ENCODE data around the gene VOPP1.

DNA sequence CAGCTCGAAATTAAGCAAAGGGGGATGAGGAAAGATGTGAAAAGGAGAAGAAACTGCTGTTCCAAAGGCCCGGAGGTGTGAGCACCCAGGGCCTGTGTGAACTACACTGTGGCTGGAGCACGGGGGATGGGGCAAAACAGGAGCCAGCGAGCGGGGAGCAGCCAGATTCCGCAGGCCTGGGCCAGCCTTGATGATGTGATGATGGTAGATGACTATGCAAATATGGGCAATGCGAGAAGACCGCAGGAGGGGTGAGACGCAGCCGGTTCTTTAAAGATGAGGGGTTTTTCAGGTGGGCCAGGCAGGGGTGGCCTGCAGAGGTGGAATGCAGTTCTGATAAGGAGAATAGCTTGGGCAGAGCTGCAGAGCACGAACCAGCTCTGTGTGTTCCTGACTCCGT, 145.6 kb downstream of the VOPP1 start:
- TF ChIP-seq, protein P1, sequence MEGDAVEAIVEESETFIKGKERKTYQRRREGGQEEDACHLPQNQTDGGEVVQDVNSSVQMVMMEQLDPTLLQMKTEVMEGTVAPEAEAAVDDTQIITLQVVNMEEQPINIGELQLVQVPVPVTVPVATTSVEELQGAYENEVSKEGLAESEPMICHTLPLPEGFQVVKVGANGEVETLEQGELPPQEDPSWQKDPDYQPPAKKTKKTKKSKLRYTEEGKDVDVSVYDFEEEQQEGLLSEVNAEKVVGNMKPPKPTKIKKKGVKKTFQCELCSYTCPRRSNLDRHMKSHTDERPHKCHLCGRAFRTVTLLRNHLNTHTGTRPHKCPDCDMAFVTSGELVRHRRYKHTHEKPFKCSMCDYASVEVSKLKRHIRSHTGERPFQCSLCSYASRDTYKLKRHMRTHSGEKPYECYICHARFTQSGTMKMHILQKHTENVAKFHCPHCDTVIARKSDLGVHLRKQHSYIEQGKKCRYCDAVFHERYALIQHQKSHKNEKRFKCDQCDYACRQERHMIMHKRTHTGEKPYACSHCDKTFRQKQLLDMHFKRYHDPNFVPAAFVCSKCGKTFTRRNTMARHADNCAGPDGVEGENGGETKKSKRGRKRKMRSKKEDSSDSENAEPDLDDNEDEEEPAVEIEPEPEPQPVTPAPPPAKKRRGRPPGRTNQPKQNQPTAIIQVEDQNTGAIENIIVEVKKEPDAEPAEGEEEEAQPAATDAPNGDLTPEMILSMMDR (IDR thresholded peaks at IDR 0.05): no peak
- TF ChIP-seq FOXK1 (CRISPR knock-in tag; IDR thresholded peaks at IDR 0.05): no peak

All from WTC11 (cell line).